GM23338 (cell line): ENCODE data around the gene BCR. TPM values are rescaled to one million over a fixed set of nuclear protein-coding genes. Genes with fewer than 3 reads are reported as not detected.
A peak's percentile ranks its signal among the peaks of the same experiment; 100 is the strongest.

Source experiments
- ATAC-seq: fragments of 200-7000 bp; cut with Tn5 transposase; 3 replicates; pipeline ENCODE4 v1.9.1; 2020
- DNase-seq: peaks from one replicate; pipeline ENCODE4 v3.0.0-alpha.2; 2015; ENCODE audit warnings: low spot score
- H2AFZ ChIP-seq: fragments of 200-600 bp; sonication (generic); 2 replicates; pipeline ENCODE4 v1.8.0; 2016; ENCODE audit warnings: antibody characterized with exemption, mild to moderate bottlenecking, moderate library complexity
- H3F3A ChIP-seq: fragments of 200-600 bp; sonication (generic); replicated peaks from 2 replicates; pipeline ENCODE4 v1.8.0; 2017; ENCODE audit warnings: antibody characterized with exemption, mixed run types, low read depth
- H3K27ac ChIP-seq: fragments of 200-600 bp; sonication (generic); 2 replicates; pipeline ENCODE4 v1.6.1; 2016; ENCODE audit warnings: low read depth
- H3K27me3 ChIP-seq: fragments of 200-600 bp; sonication (generic); 2 replicates; pipeline ENCODE4 v1.8.0; 2016; ENCODE audit warnings: mild to moderate bottlenecking, mixed run types, moderate library complexity; ENCODE audit not compliant: insufficient read depth
- H3K36me3 ChIP-seq: fragments of 200-600 bp; sonication (generic); 2 replicates; pipeline ENCODE4 v1.8.0; 2016; ENCODE audit warnings: mild to moderate bottlenecking; ENCODE audit not compliant: insufficient read depth
- H3K4me1 ChIP-seq: fragments of 200-600 bp; sonication (generic); 2 replicates; pipeline ENCODE4 v1.8.0; 2016; ENCODE audit warnings: mild to moderate bottlenecking, moderate library complexity; ENCODE audit not compliant: insufficient read depth
- H3K4me2 ChIP-seq: fragments of 200-600 bp; sonication (generic); 2 replicates; pipeline ENCODE4 v1.7.1; 2017; ENCODE audit warnings: mixed run types
- H3K4me3 ChIP-seq: fragments of 200-600 bp; sonication (generic); 2 replicates; pipeline ENCODE4 v1.6.1; 2016; ENCODE audit warnings: mixed run types
- H3K79me2 ChIP-seq: fragments of 200-600 bp; sonication (generic); replicated peaks from 2 replicates; pipeline ENCODE4 v1.8.0; 2017; ENCODE audit warnings: mild to moderate bottlenecking; ENCODE audit not compliant: insufficient read depth
- H3K9me2 ChIP-seq: fragments of 200-600 bp; sonication (generic); 2 replicates; pipeline ENCODE4 v1.8.0; 2017; ENCODE audit not compliant: insufficient read depth
- H4K20me1 ChIP-seq: fragments of 200-600 bp; sonication (generic); replicated peaks from 2 replicates; pipeline ENCODE4 v1.8.0; 2017; ENCODE audit warnings: mild to moderate bottlenecking; ENCODE audit not compliant: insufficient read depth
- H3K27ac Mint-ChIP-seq: 2 replicates; pipeline ENCODE4 v1.8.0; 2020; ENCODE audit warnings: inconsistent platforms, mild to moderate bottlenecking, moderate library complexity, mixed read lengths
- H3K27me3 Mint-ChIP-seq: 3 replicates; pipeline ENCODE4 v1.8.0; 2022; ENCODE audit warnings: low read depth, mild to moderate bottlenecking, moderate library complexity, mixed read lengths, inconsistent platforms; ENCODE audit not compliant: insufficient read depth, poor library complexity
- H3K36me3 Mint-ChIP-seq: 3 replicates; pipeline ENCODE4 v1.8.0; 2021; ENCODE audit warnings: low read depth, mild to moderate bottlenecking, inconsistent platforms, moderate library complexity, mixed read lengths
- H3K4me1 Mint-ChIP-seq: 3 replicates; pipeline ENCODE4 v1.8.0; 2020; ENCODE audit warnings: mild to moderate bottlenecking, inconsistent platforms, mixed read lengths
- H3K4me3 Mint-ChIP-seq: 3 replicates; pipeline ENCODE4 v1.8.0; 2021; ENCODE audit warnings: moderate library complexity, mild to moderate bottlenecking, inconsistent platforms, mixed read lengths
- H3K9me3 Mint-ChIP-seq: 3 replicates; pipeline ENCODE4 v1.8.0; 2020; ENCODE audit warnings: moderate library complexity, mild to moderate bottlenecking, inconsistent platforms, mixed read lengths
- CREB1 ChIP-seq: fragments of 250-450 bp; sonication (Bioruptor Pico); IDR thresholded peaks from 2 replicates; pipeline ENCODE4 v1.5.0; 2020; ENCODE audit warnings: low read depth, mild to moderate bottlenecking, moderate library complexity
- EZH2phosphoT487 ChIP-seq: fragments of 200-600 bp; sonication (generic); IDR thresholded peaks from one replicate; pipeline ENCODE4 v1.8.1; 2018; ENCODE audit warnings: antibody characterized with exemption; ENCODE audit not compliant: unreplicated experiment
- JUNB ChIP-seq: IDR thresholded peaks from one replicate; pipeline ENCODE4 v1.6.1; 2016; ENCODE audit warnings: antibody characterized with exemption; ENCODE audit not compliant: unreplicated experiment
- NANOG ChIP-seq: IDR thresholded peaks from 2 replicates; pipeline ENCODE4 v1.6.1; 2016; ENCODE audit warnings: antibody characterized with exemption, borderline replicate concordance
- POLR2AphosphoS5 ChIP-seq: IDR thresholded peaks from 2 replicates; pipeline ENCODE4 v1.6.1; 2016; ENCODE audit warnings: antibody characterized with exemption, low read depth
- STAT1 ChIP-seq: IDR thresholded peaks from one replicate; pipeline ENCODE4 v1.6.1; 2016; ENCODE audit warnings: antibody characterized with exemption; ENCODE audit not compliant: unreplicated experiment
- ZNF331 ChIP-seq: fragments of 250-450 bp; sonication (Bioruptor Pico); IDR thresholded peaks from 2 replicates; pipeline ENCODE4 v1.5.0; 2020; ENCODE audit warnings: low read depth, mild to moderate bottlenecking, moderate library complexity
- long read RNA-seq: library from polyadenylated mRNA; unstranded; transcript quantifications from one replicate; pipeline ENCODE4 v2.0.0, GENCODE V29; 2020; ENCODE audit not compliant: unreplicated experiment
- polyA plus RNA-seq: library from polyadenylated mRNA; unstranded; fragments of >200 nt; fragmentation: Nextera tagmentation; extraction: Ambion mirVana; gene quantifications from 2 replicates; pipeline ENCODE4 v1.2.1, GENCODE V29; 2016
- total RNA-seq: library from RNA; depleted of rRNA; stranded (reverse); fragments of >200 nt; shearing (Covaris generic); gene quantifications from 2 replicates; pipeline ENCODE4 v1.2.3, GENCODE V29; 2014; rRNA removed
- TF ChIP-seq, protein P1 (sequence below): IDR thresholded peaks from 2 replicates; pipeline ENCODE4 v1.6.1; 2016; ENCODE audit warnings: antibody characterized with exemption
- TF ChIP-seq, protein P2 (sequence below), 2 experiments: fragments of 200-600 bp in 1 of 2; sonication (generic) in 1 of 2; conservative IDR thresholded peaks; 2 replicates each; pipeline versions ENCODE4 v1.5.1 to v1.6.1; 2016 to 2017; ENCODE audit warnings: antibody characterized with exemption in 2 of 2, low read depth in 2 of 2, mild to moderate bottlenecking in 2 of 2, moderate library complexity in 1 of 2
- TF ChIP-seq, protein P3 (sequence below): IDR thresholded peaks from one replicate; pipeline ENCODE4 v1.6.1; 2018; ENCODE audit warnings: antibody characterized with exemption; ENCODE audit not compliant: unreplicated experiment

The BCR gene
- total RNA-seq (101 and 121 TPM in 2 replicates), polyA plus RNA-seq (15.6 and 17.7 TPM in 2 replicates)
- long read RNA-seq, partial matches to known transcripts, result 8 of 10 reads
- long read RNA-seq, other reads (novel, unspliced or antisense), result 2 of 10 reads

DNA sequence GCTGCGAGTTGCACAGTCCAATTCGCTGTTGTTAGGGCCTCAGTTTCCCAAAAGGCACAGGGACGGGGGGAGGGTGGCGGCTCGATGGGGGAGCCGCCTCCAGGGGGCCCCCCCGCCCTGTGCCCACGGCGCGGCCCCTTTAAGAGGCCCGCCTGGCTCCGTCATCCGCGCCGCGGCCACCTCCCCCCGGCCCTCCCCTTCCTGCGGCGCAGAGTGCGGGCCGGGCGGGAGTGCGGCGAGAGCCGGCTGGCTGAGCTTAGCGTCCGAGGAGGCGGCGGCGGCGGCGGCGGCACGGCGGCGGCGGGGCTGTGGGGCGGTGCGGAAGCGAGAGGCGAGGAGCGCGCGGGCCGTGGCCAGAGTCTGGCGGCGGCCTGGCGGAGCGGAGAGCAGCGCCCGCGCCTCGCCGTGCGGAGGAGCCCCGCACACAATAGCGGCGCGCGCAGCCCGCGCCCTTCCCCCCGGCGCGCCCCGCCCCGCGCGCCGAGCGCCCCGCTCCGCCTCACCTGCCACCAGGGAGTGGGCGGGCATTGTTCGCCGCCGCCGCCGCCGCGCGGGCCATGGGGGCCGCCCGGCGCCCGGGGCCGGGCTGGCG is at the start of gene BCR:
TSS of gene BCR (plus strand) at position 209 of the 592 bp plus-strand sequence. CDS start 452 bp downstream, outside the sequence.
- Mint-ChIP-seq H3K27me3 (peaks cover 39% of the 10 kb centered on the region), H3K9me3 (peaks cover 20% of the 10 kb centered on the region), H3K36me3 (peaks cover 42% of the 10 kb centered on the region), H3K4me1 (peaks cover 48% of the 10 kb centered on the region), H3K27ac (no peak within 1 kb of the TSS; the same call in 1 of the 2 replicates), H3K4me3 (peak within 1 kb of the TSS; percentile 83)
- Histone ChIP-seq H3K4me3 (peak within 1 kb of the TSS; percentile 66), H2AFZ (peak within 1 kb of the TSS; percentile 84), H3K4me2 (peak within 1 kb of the TSS; percentile 93), H3K4me1 (peaks cover 41% of the 10 kb centered on the region), H3K9me2 (no peaks in the 10 kb centered on the region), H3K27me3 (peaks cover 11% of the 10 kb centered on the region), H4K20me1 (peaks cover 31% of the 10 kb centered on the region), H3K36me3 (no peaks in the 10 kb centered on the region), H3K79me2 (peaks cover 42% of the 10 kb centered on the region), H3K27ac (no peak within 1 kb of the TSS), H3F3A (peaks cover 9% of the 10 kb centered on the region; the same call in 1 of the 2 replicates)
- peak; percentile 25; the same call in 1 of the 2 replicates for TF ChIP-seq CREB1 (CRISPR knock-in tag)
- TF ChIP-seq POLR2AphosphoS5, result 0 out of 2 replicates have a peak, but pooled peaks have one; percentile 32
- no peak for TF ChIP-seq JUNB
- TF ChIP-seq, protein P1, sequence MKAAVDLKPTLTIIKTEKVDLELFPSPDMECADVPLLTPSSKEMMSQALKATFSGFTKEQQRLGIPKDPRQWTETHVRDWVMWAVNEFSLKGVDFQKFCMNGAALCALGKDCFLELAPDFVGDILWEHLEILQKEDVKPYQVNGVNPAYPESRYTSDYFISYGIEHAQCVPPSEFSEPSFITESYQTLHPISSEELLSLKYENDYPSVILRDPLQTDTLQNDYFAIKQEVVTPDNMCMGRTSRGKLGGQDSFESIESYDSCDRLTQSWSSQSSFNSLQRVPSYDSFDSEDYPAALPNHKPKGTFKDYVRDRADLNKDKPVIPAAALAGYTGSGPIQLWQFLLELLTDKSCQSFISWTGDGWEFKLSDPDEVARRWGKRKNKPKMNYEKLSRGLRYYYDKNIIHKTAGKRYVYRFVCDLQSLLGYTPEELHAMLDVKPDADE, result no peak
- TF ChIP-seq, protein P2, sequence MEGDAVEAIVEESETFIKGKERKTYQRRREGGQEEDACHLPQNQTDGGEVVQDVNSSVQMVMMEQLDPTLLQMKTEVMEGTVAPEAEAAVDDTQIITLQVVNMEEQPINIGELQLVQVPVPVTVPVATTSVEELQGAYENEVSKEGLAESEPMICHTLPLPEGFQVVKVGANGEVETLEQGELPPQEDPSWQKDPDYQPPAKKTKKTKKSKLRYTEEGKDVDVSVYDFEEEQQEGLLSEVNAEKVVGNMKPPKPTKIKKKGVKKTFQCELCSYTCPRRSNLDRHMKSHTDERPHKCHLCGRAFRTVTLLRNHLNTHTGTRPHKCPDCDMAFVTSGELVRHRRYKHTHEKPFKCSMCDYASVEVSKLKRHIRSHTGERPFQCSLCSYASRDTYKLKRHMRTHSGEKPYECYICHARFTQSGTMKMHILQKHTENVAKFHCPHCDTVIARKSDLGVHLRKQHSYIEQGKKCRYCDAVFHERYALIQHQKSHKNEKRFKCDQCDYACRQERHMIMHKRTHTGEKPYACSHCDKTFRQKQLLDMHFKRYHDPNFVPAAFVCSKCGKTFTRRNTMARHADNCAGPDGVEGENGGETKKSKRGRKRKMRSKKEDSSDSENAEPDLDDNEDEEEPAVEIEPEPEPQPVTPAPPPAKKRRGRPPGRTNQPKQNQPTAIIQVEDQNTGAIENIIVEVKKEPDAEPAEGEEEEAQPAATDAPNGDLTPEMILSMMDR (conservative IDR thresholded peaks at IDR 0.05; ENCODE audit: low read depth in 2 of 2), result 0 out of 4 replicates have a peak, but pooled peaks of 1 of the 2 experiments have one; percentile 9
- DNase-seq, result peak; percentile 78
- ATAC-seq, result peak; percentile 37

DNA sequence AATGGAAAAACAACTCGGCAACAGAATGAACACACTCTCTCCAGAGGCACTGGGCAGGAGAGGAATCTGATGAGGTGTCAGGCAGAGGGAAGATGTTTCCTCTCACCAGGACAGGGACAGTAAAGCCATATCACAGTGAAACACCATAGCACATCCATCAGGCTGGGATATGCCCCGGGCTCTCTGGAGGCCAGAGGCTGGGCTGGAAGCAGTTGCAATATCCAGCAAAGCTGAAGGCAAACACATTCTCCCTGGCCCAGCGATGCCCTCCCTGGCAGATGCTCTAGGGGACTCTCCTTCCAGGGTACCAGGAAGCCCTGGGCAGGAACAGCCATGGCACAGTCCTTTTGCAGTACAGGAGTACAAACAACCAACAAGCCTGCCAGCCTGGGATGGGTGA is 49.6 kb upstream of the BCR start:
- no peak overlapping the region for H3K27ac ChIP-seq
- Mint-ChIP-seq H3K4me1 (peaks cover 2% of the 10 kb centered on the region; the same call in 2 of the 3 replicates), H3K36me3 (no peaks in the 10 kb centered on the region), H3K27ac (no peak overlapping the region), H3K9me3 (peaks cover 2% of the 10 kb centered on the region; the same call in 1 of the 3 replicates), H3K4me3 (no peak overlapping the region), H3K27me3 (peaks cover 8% of the 10 kb centered on the region)
- ATAC-seq (no peak), DNase-seq (no peak)
- H3K27me3 ChIP-seq, result no peaks in the 10 kb centered on the region
- no peak overlapping the region for H3K4me2 ChIP-seq
- H4K20me1 ChIP-seq, result no peaks in the 10 kb centered on the region
- H3K4me3 ChIP-seq, result no peak overlapping the region
- H3K79me2 ChIP-seq, result no peaks in the 10 kb centered on the region
- H3K36me3 ChIP-seq, result no peaks in the 10 kb centered on the region
- no peak overlapping the region for H2AFZ ChIP-seq
- peaks cover 3% of the 10 kb centered on the region; the same call in 1 of the 2 replicates for H3K4me1 ChIP-seq
- H3K9me2 ChIP-seq, result no peaks in the 10 kb centered on the region
- no peaks in the 10 kb centered on the region for H3F3A ChIP-seq
- TF ChIP-seq, protein P3, sequence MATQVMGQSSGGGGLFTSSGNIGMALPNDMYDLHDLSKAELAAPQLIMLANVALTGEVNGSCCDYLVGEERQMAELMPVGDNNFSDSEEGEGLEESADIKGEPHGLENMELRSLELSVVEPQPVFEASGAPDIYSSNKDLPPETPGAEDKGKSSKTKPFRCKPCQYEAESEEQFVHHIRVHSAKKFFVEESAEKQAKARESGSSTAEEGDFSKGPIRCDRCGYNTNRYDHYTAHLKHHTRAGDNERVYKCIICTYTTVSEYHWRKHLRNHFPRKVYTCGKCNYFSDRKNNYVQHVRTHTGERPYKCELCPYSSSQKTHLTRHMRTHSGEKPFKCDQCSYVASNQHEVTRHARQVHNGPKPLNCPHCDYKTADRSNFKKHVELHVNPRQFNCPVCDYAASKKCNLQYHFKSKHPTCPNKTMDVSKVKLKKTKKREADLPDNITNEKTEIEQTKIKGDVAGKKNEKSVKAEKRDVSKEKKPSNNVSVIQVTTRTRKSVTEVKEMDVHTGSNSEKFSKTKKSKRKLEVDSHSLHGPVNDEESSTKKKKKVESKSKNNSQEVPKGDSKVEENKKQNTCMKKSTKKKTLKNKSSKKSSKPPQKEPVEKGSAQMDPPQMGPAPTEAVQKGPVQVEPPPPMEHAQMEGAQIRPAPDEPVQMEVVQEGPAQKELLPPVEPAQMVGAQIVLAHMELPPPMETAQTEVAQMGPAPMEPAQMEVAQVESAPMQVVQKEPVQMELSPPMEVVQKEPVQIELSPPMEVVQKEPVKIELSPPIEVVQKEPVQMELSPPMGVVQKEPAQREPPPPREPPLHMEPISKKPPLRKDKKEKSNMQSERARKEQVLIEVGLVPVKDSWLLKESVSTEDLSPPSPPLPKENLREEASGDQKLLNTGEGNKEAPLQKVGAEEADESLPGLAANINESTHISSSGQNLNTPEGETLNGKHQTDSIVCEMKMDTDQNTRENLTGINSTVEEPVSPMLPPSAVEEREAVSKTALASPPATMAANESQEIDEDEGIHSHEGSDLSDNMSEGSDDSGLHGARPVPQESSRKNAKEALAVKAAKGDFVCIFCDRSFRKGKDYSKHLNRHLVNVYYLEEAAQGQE, result no peak
- no peak for TF ChIP-seq ZNF331 (CRISPR knock-in tag)
- no peak for TF ChIP-seq STAT1
- no peak for TF ChIP-seq POLR2AphosphoS5
- TF ChIP-seq EZH2phosphoT487, result no peak
- no peak for TF ChIP-seq NANOG
- TF ChIP-seq, protein P2 (conservative IDR thresholded peaks at IDR 0.05; ENCODE audit: low read depth in 2 of 2), result no peak
